Neural cell (in vitro differentiated cells): Measurements from ENCODE around the gene HNRNPLL.

Experiments
- EZH2 ChIP-seq: fragments of 200-600, 300-800 bp; shearing (Covaris generic), sonication (generic); IDR thresholded peaks from 2 replicates; pipeline ENCODE4 v1.6.1; 2014; ENCODE audit warnings: antibody characterized with exemption, low read length, borderline replicate concordance, mild to moderate bottlenecking; ENCODE audit not compliant: insufficient read depth, poor library complexity, severe bottlenecking
- RAD21 ChIP-seq: fragments of 450-650 bp; conservative IDR thresholded peaks from 2 replicates; pipeline ENCODE4 v1.6.1; 2014; ENCODE audit warnings: antibody characterized with exemption, mild to moderate bottlenecking, moderate library complexity
- TAF1 ChIP-seq: IDR thresholded peaks from 2 replicates; pipeline ENCODE4 v1.6.1; 2012; ENCODE audit warnings: low read depth

DNA sequence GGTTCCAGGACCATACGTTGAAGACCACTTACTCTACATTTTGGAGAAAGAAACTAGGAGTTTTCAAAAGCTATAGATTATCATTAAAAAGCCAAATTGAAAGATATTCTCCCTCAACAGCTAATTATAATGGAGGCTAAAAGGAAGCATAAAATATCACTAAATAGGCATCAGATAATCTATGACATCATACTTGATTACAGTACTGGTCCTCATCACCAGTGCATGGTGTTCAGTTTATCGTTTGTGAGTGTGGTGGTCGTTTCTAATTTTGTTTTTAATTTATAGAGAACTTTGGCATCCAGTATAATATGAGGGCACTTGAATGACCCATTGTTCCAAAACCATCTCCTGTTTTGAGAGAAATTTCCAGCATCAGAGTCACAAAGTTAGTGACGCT lies 80.9 kb downstream of the HNRNPLL start:
- TF ChIP-seq RAD21 (no peak), TAF1 (no peak), EZH2 (no peak)
